IPS-NIHi7 (cell line): ENCODE results near the gene TCAF1.

Experiments used
- DNase-seq: peaks from one replicate; pipeline ENCODE4 v3.0.0; 2012; ENCODE audit warnings: mixed read lengths; ENCODE audit errors: extremely low spot score

Gene TCAF1, protein sequence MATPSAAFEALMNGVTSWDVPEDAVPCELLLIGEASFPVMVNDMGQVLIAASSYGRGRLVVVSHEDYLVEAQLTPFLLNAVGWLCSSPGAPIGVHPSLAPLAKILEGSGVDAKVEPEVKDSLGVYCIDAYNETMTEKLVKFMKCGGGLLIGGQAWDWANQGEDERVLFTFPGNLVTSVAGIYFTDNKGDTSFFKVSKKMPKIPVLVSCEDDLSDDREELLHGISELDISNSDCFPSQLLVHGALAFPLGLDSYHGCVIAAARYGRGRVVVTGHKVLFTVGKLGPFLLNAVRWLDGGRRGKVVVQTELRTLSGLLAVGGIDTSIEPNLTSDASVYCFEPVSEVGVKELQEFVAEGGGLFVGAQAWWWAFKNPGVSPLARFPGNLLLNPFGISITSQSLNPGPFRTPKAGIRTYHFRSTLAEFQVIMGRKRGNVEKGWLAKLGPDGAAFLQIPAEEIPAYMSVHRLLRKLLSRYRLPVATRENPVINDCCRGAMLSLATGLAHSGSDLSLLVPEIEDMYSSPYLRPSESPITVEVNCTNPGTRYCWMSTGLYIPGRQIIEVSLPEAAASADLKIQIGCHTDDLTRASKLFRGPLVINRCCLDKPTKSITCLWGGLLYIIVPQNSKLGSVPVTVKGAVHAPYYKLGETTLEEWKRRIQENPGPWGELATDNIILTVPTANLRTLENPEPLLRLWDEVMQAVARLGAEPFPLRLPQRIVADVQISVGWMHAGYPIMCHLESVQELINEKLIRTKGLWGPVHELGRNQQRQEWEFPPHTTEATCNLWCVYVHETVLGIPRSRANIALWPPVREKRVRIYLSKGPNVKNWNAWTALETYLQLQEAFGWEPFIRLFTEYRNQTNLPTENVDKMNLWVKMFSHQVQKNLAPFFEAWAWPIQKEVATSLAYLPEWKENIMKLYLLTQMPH

DNA sequence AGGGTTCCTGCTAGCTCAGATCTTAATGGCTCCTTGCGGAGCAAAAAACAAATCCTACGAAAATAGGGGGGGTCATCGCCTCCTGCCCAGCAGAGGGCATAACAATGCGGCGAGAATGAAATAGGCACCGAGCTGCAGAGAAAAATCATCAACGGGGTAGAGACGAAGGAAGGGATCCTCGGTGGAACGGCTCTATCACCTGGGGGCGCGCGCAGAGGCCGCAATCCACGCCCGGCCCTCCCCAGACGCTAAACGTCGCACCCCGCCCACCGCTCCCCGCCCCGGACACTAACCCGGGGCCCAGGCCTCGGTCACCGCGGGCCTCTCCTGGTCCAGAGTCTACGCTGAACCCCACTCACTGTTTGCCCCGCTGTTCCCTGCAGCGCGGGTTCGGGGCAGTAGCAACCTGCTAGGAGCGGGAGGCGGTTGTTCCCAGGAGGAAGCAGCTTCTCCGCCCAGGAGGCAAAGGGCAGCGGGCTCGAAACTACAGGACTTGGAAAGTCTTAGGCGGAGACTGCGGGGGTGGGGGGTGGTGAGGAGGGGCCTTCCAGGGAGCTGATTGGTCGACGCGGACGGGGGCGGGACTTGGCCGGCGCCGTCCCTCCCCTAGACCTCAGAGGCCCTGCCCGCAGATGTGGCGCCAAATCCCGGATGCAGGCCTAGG is at the start of gene TCAF1:
TSS of gene TCAF1 (minus strand) at position 509 of the 664 bp plus-strand sequence. CDS start 25,568 bp downstream, outside the sequence.
- DNase-seq, result peak; percentile 97

DNA sequence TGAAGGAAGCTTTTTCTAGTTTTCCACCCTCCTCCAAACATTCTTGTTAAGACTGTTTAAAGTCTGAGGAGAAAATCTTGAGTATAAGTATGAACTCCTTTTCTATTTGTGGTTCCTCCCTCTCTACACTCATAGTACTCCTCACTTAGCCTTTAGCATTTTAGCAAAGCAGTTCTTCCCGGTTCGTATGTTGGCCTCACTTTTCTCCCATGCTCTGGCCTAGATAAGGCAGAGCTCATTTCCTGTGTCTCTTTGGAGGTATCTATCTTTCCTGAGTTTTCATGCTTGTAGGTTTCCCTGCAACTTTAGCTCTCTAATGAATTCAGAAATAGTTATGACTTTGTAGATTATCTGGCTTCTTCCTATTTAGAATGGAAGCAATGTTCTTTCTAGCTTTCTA is 46.8 kb upstream of the TCAF1 start:
- DNase-seq, result no peak

- DNase-seq, result no peak
These were observed 45.1 kb upstream of the TCAF1 start for GRCh38 chr7:143947111-143947510.

- DNase-seq, result no peak
These were observed 43.4 kb upstream of the TCAF1 start for GRCh38 chr7:143945423-143945822.

GRCh38 chr7:143938379-143939243 is 36.6 kb upstream of the TCAF1 start:
- DNase-seq, result no peak

GRCh38 chr7:143936087-143937009 is 34.4 kb upstream of the TCAF1 start:
- no peak for DNase-seq

DNA sequence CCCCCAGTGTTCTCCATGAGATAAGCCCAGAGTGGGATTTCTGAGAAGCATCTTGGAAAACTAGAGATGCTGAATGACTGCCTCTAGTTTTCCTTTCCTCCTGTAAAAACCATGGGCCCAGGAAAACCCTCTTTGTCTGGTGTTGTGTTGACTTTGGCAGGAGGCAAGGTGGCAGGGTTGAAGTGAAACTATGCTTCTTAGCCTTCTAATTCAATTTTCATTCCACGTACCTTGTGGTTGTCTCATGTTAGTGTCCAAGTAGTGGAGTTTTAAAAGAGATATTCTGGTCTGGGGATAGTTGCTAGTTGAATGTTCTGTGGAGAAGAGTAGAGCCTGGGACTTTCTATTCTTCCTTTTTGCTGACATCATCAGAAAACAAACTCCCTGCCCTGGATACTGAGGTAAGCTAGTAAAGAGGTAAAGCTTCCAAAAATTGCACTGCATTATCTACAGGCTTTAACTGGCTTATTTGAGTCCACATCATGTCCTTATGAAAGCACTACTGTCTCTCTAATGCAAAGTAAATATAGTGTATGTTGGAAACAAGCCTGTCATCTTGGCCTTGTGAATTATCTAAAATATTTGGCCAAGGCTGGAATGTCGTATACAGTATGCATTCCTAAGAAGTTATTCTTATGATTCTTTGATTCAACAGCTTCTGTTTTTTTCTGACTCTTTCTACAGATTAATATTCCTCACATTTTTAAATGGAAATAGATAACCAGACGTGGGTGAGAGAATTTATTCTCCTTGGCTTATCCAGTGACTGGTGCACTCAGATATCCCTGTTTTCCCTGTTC is 32.8 kb upstream of the TCAF1 start, which contains the start of gene OR2F2:
TSS of gene OR2F2 (plus strand) at position 708 of the 800 bp plus-strand sequence. CDS start at position 708, 0 bp downstream.
- DNase-seq, result no peak

DNA sequence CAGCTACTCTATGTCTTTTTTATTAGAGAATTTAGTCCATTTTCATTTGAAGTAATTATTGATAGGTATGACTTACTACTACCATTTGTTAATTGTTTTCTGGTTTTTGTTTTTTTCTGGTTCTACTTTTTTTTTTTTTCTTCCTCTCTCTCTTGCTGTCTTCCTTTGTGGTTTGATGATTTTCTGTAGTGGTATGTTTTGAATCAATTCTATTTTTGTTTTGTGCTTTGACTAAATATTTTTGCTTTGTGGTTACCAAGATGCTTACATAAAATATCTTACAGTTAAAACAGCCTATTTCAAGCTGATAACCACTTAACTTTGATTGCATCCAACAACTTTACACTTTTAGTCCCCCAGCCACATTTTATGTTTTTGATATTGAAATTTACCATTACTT is 29.8 kb upstream of the TCAF1 start:
- DNase-seq, result no peak

DNA sequence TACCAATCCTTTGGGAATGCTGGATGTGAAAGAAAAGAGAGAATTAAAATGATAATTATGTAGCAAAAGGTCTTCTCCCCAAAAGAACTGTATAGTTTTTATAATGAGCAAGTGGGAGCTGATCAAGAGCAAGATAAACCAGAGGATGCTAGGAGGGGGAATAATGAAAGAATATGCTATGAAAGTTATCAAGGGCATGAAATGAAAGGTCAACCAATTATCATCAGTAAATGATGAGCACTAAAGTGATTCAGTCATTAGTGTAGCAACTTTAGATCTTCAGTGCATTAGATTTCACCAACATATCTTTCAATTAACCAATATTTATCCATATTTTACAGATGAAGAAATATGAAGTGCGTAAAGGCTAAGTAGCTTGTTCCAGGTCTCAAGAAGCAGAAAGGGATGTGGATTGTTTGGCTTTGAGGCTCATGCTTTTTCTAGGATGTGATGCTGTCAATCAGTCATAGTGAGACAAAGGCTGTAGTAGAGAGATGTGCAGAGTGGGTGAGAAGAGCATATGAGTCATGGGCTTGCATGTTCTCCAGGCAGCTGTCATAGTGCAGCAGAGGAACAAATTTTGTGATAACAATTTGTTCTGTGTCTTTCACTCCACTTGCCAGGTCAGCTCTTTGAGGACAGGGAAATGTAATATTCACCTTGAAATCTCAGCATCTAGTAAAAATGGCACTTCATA is 27.4 kb upstream of the TCAF1 start:
- no peak for DNase-seq

- no peak for DNase-seq
These were observed 22.9 kb upstream of the TCAF1 start for GRCh38 chr7:143924851-143925250.

DNA sequence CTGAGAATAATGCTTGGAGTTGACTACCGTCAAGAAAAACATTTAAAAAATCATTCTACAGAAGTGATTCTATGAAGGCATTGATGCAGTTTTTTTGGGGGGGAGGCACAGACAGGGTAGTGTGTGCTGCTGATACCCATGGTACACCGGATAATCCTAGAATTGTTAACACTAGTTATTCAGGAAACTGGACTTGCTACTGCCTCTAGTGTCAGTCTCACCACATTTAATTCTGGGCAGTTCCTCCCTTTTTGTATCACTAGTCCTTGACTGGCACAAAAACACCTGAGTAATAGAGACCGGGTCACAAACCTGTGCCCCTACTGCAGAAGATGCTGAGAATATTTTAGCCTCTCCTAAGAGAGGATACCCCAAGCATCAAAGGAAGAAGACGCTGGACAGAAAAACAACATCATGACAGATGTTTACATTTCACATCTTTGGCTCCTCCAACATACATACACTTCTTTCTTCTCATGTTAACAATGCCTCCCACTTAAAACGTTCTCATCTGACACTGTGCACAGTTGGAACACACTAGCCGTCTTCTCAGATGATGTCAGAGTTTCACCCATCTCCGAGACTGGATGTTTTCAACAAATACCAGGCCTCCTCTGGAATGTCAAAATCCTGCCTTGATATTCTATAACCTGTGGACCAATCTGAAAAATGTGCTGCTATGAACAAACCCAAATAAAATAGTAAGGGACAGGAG is 13.1 kb upstream of the TCAF1 start:
- DNase-seq, result no peak

DNA sequence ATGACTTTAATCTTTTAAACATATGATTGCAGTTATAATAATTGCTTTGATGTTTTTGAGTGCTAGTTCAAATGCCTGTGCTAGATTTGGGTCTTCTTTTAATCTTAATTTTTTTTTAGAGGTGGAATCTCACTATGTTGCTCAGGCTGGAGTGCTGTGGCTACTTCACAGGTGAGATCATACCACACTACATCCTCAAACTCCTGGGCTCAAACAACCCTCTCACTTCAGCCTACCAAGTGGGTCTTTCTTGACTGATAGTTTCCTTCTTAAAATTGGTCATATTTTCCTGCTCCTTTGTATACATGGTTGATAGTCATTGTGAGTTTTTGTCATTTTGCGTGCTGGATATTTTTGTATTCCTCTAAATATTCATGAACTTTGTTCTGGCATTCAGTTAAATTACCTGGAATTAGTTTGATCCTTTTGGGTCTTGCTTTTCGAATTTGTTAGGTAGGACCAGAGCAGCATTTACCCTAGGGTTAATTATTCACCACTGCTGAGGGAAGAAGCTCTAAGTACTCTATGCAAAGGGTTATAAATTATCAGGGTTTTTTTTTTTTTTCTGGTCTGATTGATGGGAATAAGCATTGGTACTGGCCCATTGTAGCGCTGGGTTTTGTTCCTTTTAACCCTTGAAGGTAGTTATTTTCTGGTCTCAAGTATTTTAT is 12.1 kb upstream of the TCAF1 start:
- no peak for DNase-seq

DNA sequence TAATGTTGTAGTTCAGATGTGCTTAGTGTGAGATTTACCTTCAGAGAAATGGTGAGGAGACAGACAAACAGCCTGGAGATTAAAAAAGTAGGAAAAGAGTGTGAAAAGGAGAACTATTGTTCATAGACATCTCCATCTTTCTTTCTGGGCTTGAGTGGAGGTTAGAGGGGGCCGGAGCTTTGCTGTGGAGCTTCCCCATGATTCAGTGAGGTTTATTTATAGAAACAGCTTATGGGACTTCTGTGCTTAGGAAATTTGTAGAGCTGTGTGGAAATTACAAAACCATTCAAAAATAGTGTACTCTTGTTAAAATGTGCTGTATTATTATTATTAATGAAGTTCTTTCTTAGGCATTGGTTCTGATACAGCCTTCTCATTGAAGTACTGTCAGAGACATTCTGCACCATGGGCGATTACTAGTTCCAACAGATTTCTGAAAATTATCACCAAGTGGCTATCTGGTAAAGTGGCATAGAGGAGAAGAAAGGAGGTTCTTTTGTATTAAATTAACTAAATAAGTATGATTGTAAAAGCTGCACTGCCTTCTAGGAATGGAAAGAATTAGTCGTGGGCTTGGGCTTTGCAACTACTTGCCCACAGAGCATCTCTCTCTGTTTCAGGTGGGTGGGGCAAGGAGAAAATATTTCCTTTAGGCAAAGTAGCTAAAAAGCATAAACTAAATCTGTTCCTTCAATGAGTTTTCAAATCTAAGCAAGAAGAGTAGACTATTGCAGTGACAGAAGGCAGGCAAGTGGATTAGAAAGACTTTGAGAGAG is 8.7 kb upstream of the TCAF1 start:
- no peak for DNase-seq

DNA sequence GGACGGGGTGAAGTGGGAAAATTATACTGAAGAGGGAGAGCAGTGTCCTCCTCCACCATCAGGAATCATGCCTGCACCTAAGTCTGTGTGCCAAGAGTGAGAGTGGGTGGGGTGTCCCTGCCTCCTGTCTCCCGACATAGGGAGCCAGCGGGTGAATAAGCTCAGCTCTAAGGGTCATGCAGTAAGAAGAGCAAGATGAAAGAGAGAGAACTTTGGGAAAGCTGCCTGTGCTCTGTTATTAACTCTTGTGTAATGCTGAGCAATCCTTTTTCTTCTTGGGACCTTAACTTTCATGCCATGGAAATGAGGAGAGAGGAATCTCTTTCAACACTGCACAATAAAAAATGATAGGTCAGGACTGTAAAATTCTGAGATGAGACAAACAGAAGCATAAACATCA is 7.9 kb upstream of the TCAF1 start:
- DNase-seq, result no peak

GRCh38 chr7:143908120-143908519 is 6.1 kb upstream of the TCAF1 start:
- DNase-seq, result no peak

DNA sequence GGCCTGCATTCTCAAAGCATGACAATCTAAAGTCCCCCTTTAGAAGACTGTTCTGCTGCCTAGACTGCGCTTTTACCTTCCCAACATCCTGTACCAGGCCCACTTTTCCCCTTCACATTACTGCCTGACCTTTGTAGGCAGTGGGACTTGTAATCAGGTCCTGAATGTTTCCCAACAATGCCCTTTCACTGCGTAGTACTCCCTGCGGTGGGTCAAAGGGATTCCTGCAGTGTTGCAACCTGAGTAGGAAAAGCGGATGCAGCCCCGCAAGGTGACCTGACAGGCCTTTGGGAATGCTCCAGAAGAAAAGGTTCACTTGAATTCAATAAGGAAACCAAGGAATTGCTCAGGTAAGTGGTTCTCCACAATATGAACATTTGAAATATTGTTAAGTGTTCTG is 4.9 kb upstream of the TCAF1 start:
- peak; percentile 76 for DNase-seq

- DNase-seq, result no peak
These were observed 4.2 kb upstream of the TCAF1 start for GRCh38 chr7:143906151-143906550.
